T-helper 1 cell treated with Interleukin-12 subunit alpha and Interleukin-12 subunit beta and Interleukin-4 antibody, amounts not matched to agents 30 μg/mL and 1 μg/mL, for 36 hours (primary cell): ENCODE data around the gene SH3TC1.

Experiments
- H3K27ac Mint-ChIP-seq: one replicate; pipeline ENCODE4 v1.8.0; 2021; ENCODE audit warnings: mild to moderate bottlenecking, mixed read lengths
- H3K27me3 Mint-ChIP-seq: one replicate; pipeline ENCODE4 v1.8.0; 2021; ENCODE audit warnings: low read depth, mixed read lengths
- H3K36me3 Mint-ChIP-seq: one replicate; pipeline ENCODE4 v1.8.0; 2021; ENCODE audit warnings: low read depth, mixed read lengths
- H3K4me1 Mint-ChIP-seq: one replicate; pipeline ENCODE4 v1.8.0; 2021; ENCODE audit warnings: low read depth, mixed read lengths
- H3K4me3 Mint-ChIP-seq: one replicate; pipeline ENCODE4 v1.8.0; 2021; ENCODE audit warnings: mild to moderate bottlenecking, moderate library complexity, mixed read lengths
- H3K9me3 Mint-ChIP-seq: one replicate; pipeline ENCODE4 v1.8.0; 2021; ENCODE audit warnings: mixed read lengths

SH3TC1 gene

GRCh38 chr4:8247047-8247930 is 48.2 kb downstream of the SH3TC1 start:
- Mint-ChIP-seq H3K27ac (no peak overlapping the region), H3K27me3 (no peaks in the 10 kb centered on the region), H3K4me1 (peaks cover 4% of the 10 kb centered on the region), H3K9me3 (no peaks in the 10 kb centered on the region), H3K36me3 (peaks cover 1% of the 10 kb centered on the region), H3K4me3 (no peak overlapping the region)

GRCh38 chr4:8248091-8248490 is 49.0 kb downstream of the SH3TC1 start:
- H3K27me3 Mint-ChIP-seq, result no peaks in the 10 kb centered on the region
- peaks cover 4% of the 10 kb centered on the region for H3K4me1 Mint-ChIP-seq
- no peaks in the 10 kb centered on the region for H3K9me3 Mint-ChIP-seq
- H3K4me3 Mint-ChIP-seq, result no peak overlapping the region
- no peak overlapping the region for H3K27ac Mint-ChIP-seq
- peaks cover 1% of the 10 kb centered on the region for H3K36me3 Mint-ChIP-seq

GRCh38 chr4:8250227-8250626 is 51.1 kb downstream of the SH3TC1 start:
- no peak overlapping the region for H3K27ac Mint-ChIP-seq
- H3K9me3 Mint-ChIP-seq, result no peaks in the 10 kb centered on the region
- H3K4me1 Mint-ChIP-seq, result no peaks in the 10 kb centered on the region
- H3K4me3 Mint-ChIP-seq, result no peak overlapping the region
- H3K36me3 Mint-ChIP-seq, result no peaks in the 10 kb centered on the region
- no peaks in the 10 kb centered on the region for H3K27me3 Mint-ChIP-seq

- H3K27me3 Mint-ChIP-seq, result no peaks in the 10 kb centered on the region
- H3K4me3 Mint-ChIP-seq, result no peak overlapping the region
- no peaks in the 10 kb centered on the region for H3K4me1 Mint-ChIP-seq
- H3K36me3 Mint-ChIP-seq, result no peaks in the 10 kb centered on the region
- H3K9me3 Mint-ChIP-seq, result no peaks in the 10 kb centered on the region
- no peak overlapping the region for H3K27ac Mint-ChIP-seq
These were observed 51.5 kb downstream of the SH3TC1 start for GRCh38 chr4:8250637-8251036.

- no peak overlapping the region for H3K27ac Mint-ChIP-seq
- H3K4me3 Mint-ChIP-seq, result no peak overlapping the region
- H3K4me1 Mint-ChIP-seq, result no peaks in the 10 kb centered on the region
- no peaks in the 10 kb centered on the region for H3K27me3 Mint-ChIP-seq
- no peaks in the 10 kb centered on the region for H3K36me3 Mint-ChIP-seq
- no peaks in the 10 kb centered on the region for H3K9me3 Mint-ChIP-seq
These were observed 52.2 kb downstream of the SH3TC1 start for GRCh38 chr4:8251110-8251883.

- H3K9me3 Mint-ChIP-seq, result no peaks in the 10 kb centered on the region
- H3K4me1 Mint-ChIP-seq, result no peaks in the 10 kb centered on the region
- H3K36me3 Mint-ChIP-seq, result no peaks in the 10 kb centered on the region
- no peak overlapping the region for H3K27ac Mint-ChIP-seq
- no peaks in the 10 kb centered on the region for H3K27me3 Mint-ChIP-seq
- H3K4me3 Mint-ChIP-seq, result no peak overlapping the region
These were observed 53.4 kb downstream of the SH3TC1 start for GRCh38 chr4:8252301-8253173.

- Mint-ChIP-seq H3K4me1 (no peaks in the 10 kb centered on the region), H3K4me3 (no peak overlapping the region), H3K27ac (no peak overlapping the region), H3K9me3 (no peaks in the 10 kb centered on the region), H3K27me3 (no peaks in the 10 kb centered on the region), H3K36me3 (no peaks in the 10 kb centered on the region)
These were observed 55.0 kb downstream of the SH3TC1 start for GRCh38 chr4:8254076-8254475.

GRCh38 chr4:8255698-8256441 is 56.8 kb downstream of the SH3TC1 start:
- Mint-ChIP-seq H3K4me3 (no peak overlapping the region), H3K4me1 (no peaks in the 10 kb centered on the region), H3K27me3 (no peaks in the 10 kb centered on the region), H3K36me3 (no peaks in the 10 kb centered on the region), H3K9me3 (no peaks in the 10 kb centered on the region), H3K27ac (no peak overlapping the region)

GRCh38 chr4:8257854-8258253 is 58.8 kb downstream of the SH3TC1 start:
- no peaks in the 10 kb centered on the region for H3K36me3 Mint-ChIP-seq
- no peaks in the 10 kb centered on the region for H3K9me3 Mint-ChIP-seq
- H3K4me1 Mint-ChIP-seq, result no peaks in the 10 kb centered on the region
- no peak overlapping the region for H3K4me3 Mint-ChIP-seq
- no peaks in the 10 kb centered on the region for H3K27me3 Mint-ChIP-seq
- H3K27ac Mint-ChIP-seq, result no peak overlapping the region

GRCh38 chr4:8258552-8259212 is 59.6 kb downstream of the SH3TC1 start:
- H3K4me3 Mint-ChIP-seq, result no peak overlapping the region
- no peak overlapping the region for H3K27ac Mint-ChIP-seq
- no peaks in the 10 kb centered on the region for H3K9me3 Mint-ChIP-seq
- H3K36me3 Mint-ChIP-seq, result no peaks in the 10 kb centered on the region
- no peaks in the 10 kb centered on the region for H3K27me3 Mint-ChIP-seq
- no peaks in the 10 kb centered on the region for H3K4me1 Mint-ChIP-seq

- H3K4me1 Mint-ChIP-seq, result no peaks in the 10 kb centered on the region
- H3K27me3 Mint-ChIP-seq, result no peaks in the 10 kb centered on the region
- no peaks in the 10 kb centered on the region for H3K36me3 Mint-ChIP-seq
- no peaks in the 10 kb centered on the region for H3K9me3 Mint-ChIP-seq
- H3K4me3 Mint-ChIP-seq, result no peak overlapping the region
- no peak overlapping the region for H3K27ac Mint-ChIP-seq
These were observed 60.8 kb downstream of the SH3TC1 start for GRCh38 chr4:8259743-8260430.

- no peaks in the 10 kb centered on the region for H3K4me1 Mint-ChIP-seq
- no peak overlapping the region for H3K4me3 Mint-ChIP-seq
- H3K36me3 Mint-ChIP-seq, result no peaks in the 10 kb centered on the region
- no peaks in the 10 kb centered on the region for H3K9me3 Mint-ChIP-seq
- H3K27me3 Mint-ChIP-seq, result no peaks in the 10 kb centered on the region
- no peak overlapping the region for H3K27ac Mint-ChIP-seq
These were observed 61.6 kb downstream of the SH3TC1 start for GRCh38 chr4:8260656-8261111.
